Heart right ventricle (tissue), 16 donors: ENCODE measurements around the gene RELCH. TPM values are rescaled to one million over a fixed set of nuclear protein-coding genes. Genes with fewer than 3 reads are reported as not detected.

Source experiments
- ATAC-seq, 8 donors: fragments of 200-7000 bp; cut with Tn5 transposase; one replicate each; pipeline ENCODE4 v1.9.1; 2020; ENCODE audit warnings: mild to moderate bottlenecking in 8 of 8, moderate library complexity in 8 of 8, moderate number of reproducible peaks in 1 of 8
- DNase-seq, 2 donors: peaks; one replicate each; pipeline ENCODE4 v3.0.0-alpha.2; 2020
- H3K27ac ChIP-seq, 10 donors: fragments of 200-600 bp; sonication (generic) in 2 of 10; one replicate each; pipeline versions ENCODE4 v1.5.0 to v1.8.0; 2020 to 2022; ENCODE audit warnings: mild to moderate bottlenecking in 3 of 10
- H3K27me3 ChIP-seq, 7 donors: fragments of 200-600 bp; one replicate each; pipeline ENCODE4 v1.8.0; 2021 to 2022; ENCODE audit warnings: mild to moderate bottlenecking in 2 of 7
- H3K36me3 ChIP-seq, 9 donors: fragments of 200-600 bp; sonication (generic) in 1 of 9; one replicate each; pipeline versions ENCODE4 v1.5.0 to v1.8.0; 2020 to 2022; ENCODE audit warnings: mild to moderate bottlenecking in 2 of 9
- H3K4me1 ChIP-seq, 9 donors: fragments of 200-600 bp; sonication (generic) in 1 of 9; one replicate each; pipeline versions ENCODE4 v1.5.0 to v1.8.0; 2020 to 2022; ENCODE audit warnings: mild to moderate bottlenecking in 4 of 9
- H3K4me3 ChIP-seq, 10 donors: fragments of 200-600 bp; sonication (generic) in 2 of 10; one replicate each; pipeline versions ENCODE4 v1.5.0 to v1.8.0; 2020 to 2022; ENCODE audit warnings: mild to moderate bottlenecking in 7 of 10, moderate library complexity in 2 of 10
- H3K9me3 ChIP-seq, 11 donors: fragments of 200-600 bp in 10 of 11; sonication (generic) in 2 of 11; one replicate each; pipeline versions ENCODE4 v1.5.0 to v1.8.0; 2013 to 2022; ENCODE audit warnings: mild to moderate bottlenecking in 2 of 11, control low read depth in 1 of 11, moderate library complexity in 1 of 11
- WGBS, 2 donors: extraction: QIAGEN DNeasy Blood & Tissue Kit; methylation state at CpG; one replicate each; pipeline ENCODE4 v1.1.7; 2013; ENCODE audit warnings: inconsistent platforms in 1 of 2; 5-methylcytosine and 5-hydroxymethylcytosine counted together
- intact Hi-C, 10 donors: fragments of 100-400 bp; cut with DNase I; formaldehyde crosslinking; loops; one replicate each; pipeline versions ENCODE4 v1.11.1 to v1.14.2; 2022
- polyA plus RNA-seq, 2 donors: library from polyadenylated mRNA; stranded (reverse); fragments of 200-250 nt; gene quantifications; one replicate each; pipeline ENCODE4 v1.2.3, GENCODE V29; 2013
- total RNA-seq, 10 donors: library from RNA; stranded (reverse); fragmentation: NEBNext Ultra II Directional in 3 of 10; extraction: Animal tissue kit (Norgen Biotek cat#: 25700) in 3 of 10; gene quantifications; one replicate each; pipeline versions ENCODE4 v1.2.1 to v1.2.4, GENCODE V29; 2021 to 2023
- TF ChIP-seq, protein P1 (sequence below), 9 donors: fragments of 200-600 bp; sonication (generic) in 2 of 9; IDR thresholded peaks; one replicate each; pipeline versions ENCODE4 v1.5.0 to v1.8.0; 2021 to 2022; ENCODE audit warnings: antibody characterized with exemption in 9 of 9, mild to moderate bottlenecking in 5 of 9, moderate library complexity in 1 of 9
- donor health status: Arrhythmogenic right ventricular cardiomyopathy.
- donor health status: ischemic (EF 13 %, LVEDD 7.1; RV severe dilation, severe dysfunction).
- donor health status: healthy with polysubstance abuse.
- donor health status: DM: no; HTN: yes; CAD: no.
- donor health status: DM: no; HTN: no; CAD: no.
- donor health status: ischemic (EF 25% LVEDD 6.9; RV normal size, moderate dysfunction).
- donor health status: ischemic (EF 25% LVEDD 5.7; RV mildly dilated, moderate dysfunction).
- donor health status: healthy.
- donor health status: DM: yes; HTN: yes; CAD: no.
- donor health status: Ischemic cardiomyopathy.
- donor health status: ischemic (EF 35%, LVEDD 5.7; RV mildly dilated, moderate dysfunction).
- donor health status: nonischemic (EF 11% LVEDD 7.7; RV severe dilation, severe dysfunction).
- donor health status: DM: yes; HTN: yes; CAD: no.
- donor health status: PGD.
- donor health status: ischemic (EF 29% LVEDD 5.4; RV normal size, mild dysfunction).
- donor health status: nonischemic (EF 23%, LVEDD 6.1; RV moderate dilation, normal function).

The RELCH gene
- total and polyA plus RNA-seq, 12 donors = 4.1 to 21.0 (median 15.8) TPM

DNA sequence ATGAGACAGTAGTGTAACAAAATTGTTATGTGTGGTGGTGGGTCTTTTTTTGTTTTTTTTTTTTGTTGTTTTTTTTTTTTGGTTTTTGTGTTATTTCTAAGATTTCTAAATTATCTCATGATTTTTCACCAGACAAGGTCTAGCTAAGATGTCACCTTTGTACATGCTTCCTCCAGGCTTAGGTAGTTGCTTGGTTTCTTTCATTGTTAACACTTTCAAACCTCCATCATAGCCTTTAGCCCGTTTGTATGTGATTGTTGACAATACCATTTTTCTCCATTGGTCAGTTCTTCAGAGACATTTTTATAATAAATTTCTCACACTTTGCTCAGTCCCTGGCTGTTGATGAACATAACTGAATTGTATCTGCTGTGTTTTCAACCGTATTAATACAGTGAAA lies 2.2 kb downstream of the RELCH start:
- Histone ChIP-seq H3K4me3 (peak overlapping the region in 7 of 10 donors; percentile 80 to 99 (median 94)), H3K27ac (no peak overlapping the region), H3K36me3 (no peaks in the 10 kb centered on the region), H3K4me1 (peaks cover 0 to 59% (median 31%) of the 10 kb centered on the region in 9 donors), H3K27me3 (no peaks in the 10 kb centered on the region), H3K9me3 (peaks cover 0 to 7% (median 0%) of the 10 kb centered on the region in 11 donors)
- TF ChIP-seq, protein P1, sequence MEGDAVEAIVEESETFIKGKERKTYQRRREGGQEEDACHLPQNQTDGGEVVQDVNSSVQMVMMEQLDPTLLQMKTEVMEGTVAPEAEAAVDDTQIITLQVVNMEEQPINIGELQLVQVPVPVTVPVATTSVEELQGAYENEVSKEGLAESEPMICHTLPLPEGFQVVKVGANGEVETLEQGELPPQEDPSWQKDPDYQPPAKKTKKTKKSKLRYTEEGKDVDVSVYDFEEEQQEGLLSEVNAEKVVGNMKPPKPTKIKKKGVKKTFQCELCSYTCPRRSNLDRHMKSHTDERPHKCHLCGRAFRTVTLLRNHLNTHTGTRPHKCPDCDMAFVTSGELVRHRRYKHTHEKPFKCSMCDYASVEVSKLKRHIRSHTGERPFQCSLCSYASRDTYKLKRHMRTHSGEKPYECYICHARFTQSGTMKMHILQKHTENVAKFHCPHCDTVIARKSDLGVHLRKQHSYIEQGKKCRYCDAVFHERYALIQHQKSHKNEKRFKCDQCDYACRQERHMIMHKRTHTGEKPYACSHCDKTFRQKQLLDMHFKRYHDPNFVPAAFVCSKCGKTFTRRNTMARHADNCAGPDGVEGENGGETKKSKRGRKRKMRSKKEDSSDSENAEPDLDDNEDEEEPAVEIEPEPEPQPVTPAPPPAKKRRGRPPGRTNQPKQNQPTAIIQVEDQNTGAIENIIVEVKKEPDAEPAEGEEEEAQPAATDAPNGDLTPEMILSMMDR (IDR thresholded peaks at IDR 0.05) = no peak
- ATAC-seq (no peak), DNase-seq (no peak)
- WGBS, 2 donors = 35 to 36% methylated on average over 2 of the region's 2 CpGs
- intact Hi-C loops = loop anchor here in 7 of 10 donors (5.0 to 10.0 kb wide), 7 partner anchors 58 to 796 kb away; no protein-coding TSS in a partner anchor

DNA sequence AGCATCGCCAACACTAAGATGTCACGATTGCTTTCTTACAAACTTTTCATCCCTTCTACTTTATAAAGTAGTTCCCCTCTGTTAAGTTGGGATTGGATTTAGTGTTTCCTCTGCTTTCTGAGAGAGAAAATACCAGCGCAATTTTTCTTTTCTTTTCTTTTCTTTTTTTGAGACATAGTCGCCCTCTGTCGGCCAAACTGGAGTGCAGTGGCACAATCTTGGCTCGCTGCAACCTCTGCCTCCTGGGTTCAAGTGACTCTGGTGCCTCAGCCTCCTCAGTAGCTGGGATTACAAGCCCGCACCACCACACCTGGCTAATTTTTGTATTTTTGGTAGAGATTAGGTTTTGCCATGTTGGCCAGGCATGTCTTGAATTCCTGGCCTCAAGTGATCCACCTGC lies 9.0 kb downstream of the RELCH start:
- DNase-seq = no peak
- Histone ChIP-seq H3K36me3 (no peaks in the 10 kb centered on the region), H3K27ac (no peak overlapping the region), H3K9me3 (peaks cover 0 to 7% (median 0%) of the 10 kb centered on the region in 11 donors), H3K4me3 (no peak overlapping the region), H3K27me3 (no peaks in the 10 kb centered on the region), H3K4me1 (peaks cover 0 to 51% (median 16%) of the 10 kb centered on the region in 9 donors)
- ATAC-seq = no peak
- intact Hi-C loops = loop anchor here in 2 of 10 donors (5.0 to 10.0 kb wide), 2 partner anchors 46 to 519 kb away; partner anchors contain the start of gene PHLPP1 (in 1 of the 2)
- WGBS, 2 donors = 96% methylated on average over 7 of the region's 7 CpGs
- TF ChIP-seq, protein P1 (IDR thresholded peaks at IDR 0.05) = no peak

DNA sequence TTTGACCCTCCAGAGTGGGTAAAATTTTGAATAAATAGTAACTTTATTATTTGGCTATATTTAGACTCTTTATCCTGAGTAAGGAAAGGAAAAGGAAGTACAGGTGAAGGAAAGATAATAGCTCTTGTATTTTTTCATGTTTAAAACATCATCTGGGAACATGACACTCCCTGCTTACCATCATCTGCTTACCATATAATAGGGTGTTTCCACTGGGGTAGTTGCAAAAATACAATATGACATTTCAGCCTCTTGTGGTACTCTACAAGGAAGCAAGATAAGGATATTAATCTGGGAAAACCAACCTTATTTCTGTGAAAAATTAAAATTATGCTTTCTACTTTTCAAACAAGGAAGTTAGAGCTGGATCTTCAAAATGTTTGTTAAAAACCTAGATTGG lies 9.9 kb downstream of the RELCH start:
- TF ChIP-seq, protein P1 (IDR thresholded peaks at IDR 0.05) = no peak
- intact Hi-C loops = loop anchor here in 2 of 10 donors (5.0 to 10.0 kb wide), 2 partner anchors 45 to 518 kb away; partner anchors contain the start of gene PHLPP1 (in 1 of the 2)
- peaks cover 0 to 52% (median 16%) of the 10 kb centered on the region in 9 donors for H3K4me1 ChIP-seq
- DNase-seq (no peak), ATAC-seq (no peak)
- no peaks in the 10 kb centered on the region for H3K36me3 ChIP-seq
- H3K4me3 ChIP-seq = no peak overlapping the region
- no peaks in the 10 kb centered on the region for H3K27me3 ChIP-seq
- no peak overlapping the region for H3K27ac ChIP-seq
- H3K9me3 ChIP-seq = peaks cover 0 to 7% (median 0%) of the 10 kb centered on the region in 11 donors

DNA sequence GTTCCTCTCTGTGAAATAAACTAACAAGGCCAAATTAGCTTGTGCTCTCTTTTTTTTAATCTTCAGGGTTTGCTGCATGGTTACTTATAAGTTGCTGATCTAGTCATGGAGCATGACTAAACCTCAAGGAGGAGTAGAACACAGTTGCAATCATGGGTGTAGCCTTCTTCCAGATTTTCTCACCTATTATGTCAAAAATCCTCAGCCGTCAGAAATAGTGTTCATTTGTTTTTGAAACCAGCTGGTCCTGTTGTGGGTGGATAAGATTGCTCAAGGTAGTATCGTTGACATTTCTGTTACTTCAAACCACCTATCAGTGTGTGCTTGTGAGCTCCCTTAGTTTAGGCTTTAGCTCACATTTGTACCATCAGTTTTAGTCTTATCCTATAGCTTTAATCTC lies 11.2 kb downstream of the RELCH start:
- TF ChIP-seq, protein P1 (IDR thresholded peaks at IDR 0.05) = no peak
- no peak for DNase-seq
- Histone ChIP-seq H3K4me1 (peaks cover 0 to 52% (median 16%) of the 10 kb centered on the region in 9 donors), H3K27me3 (no peaks in the 10 kb centered on the region), H3K27ac (no peak overlapping the region), H3K4me3 (no peak overlapping the region), H3K36me3 (no peaks in the 10 kb centered on the region), H3K9me3 (no peaks in the 10 kb centered on the region)
- intact Hi-C loops = loop anchor here in 2 of 10 donors (5.0 to 10.0 kb wide), 2 partner anchors 44 to 517 kb away; partner anchors contain the start of gene PHLPP1 (in 1 of the 2)
- 85 to 87% methylated on average over 2 of the region's 2 CpGs for WGBS, 2 donors
- no peak for ATAC-seq
